ENCODE results near the gene DYNLT3.

Gene DYNLT3

DNA sequence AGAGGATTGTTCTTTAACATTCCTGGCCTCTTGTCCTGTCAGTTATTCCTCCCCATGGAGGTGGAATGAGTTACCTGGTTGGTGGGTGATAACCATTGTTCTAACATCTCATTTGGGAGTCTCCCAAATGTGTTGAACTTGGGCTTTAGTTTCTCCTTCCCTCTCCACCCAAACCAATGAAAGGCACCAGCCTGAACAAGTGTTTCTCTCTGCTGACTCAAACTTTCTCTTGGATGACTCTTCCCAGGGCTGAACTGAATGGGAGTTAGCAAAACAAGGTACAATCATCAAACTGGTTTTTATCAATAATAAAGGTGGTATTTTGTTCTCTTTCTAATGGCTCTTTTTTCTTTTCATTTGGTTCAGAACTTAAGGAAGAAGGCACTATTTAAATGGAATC is 2.7 kb downstream of the DYNLT3 start:
- DNase-seq (ENCODE audit: low read depth in 2 of 2), result no peak

DNA sequence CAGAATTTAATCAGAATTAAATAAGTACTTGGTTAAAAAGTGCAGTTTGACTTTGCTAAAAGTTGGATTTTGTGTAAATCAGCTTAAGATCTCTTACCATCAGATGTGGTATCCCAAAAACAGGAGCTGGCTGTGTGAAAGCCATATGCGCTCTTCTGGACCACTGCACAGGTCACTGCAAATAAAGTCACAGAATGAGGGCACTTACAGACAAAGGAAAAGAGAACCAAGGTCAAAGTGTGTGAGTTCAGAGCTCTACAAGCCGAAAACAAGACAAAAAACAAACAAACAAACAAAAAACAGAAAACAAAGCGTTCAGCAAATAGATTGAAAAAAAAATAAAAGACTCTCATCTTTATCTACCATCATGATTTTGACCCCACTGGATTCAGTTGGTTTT is 6.4 kb downstream of the DYNLT3 start:
- no peak for DNase-seq (ENCODE audit: low read depth in 2 of 2)

DNA sequence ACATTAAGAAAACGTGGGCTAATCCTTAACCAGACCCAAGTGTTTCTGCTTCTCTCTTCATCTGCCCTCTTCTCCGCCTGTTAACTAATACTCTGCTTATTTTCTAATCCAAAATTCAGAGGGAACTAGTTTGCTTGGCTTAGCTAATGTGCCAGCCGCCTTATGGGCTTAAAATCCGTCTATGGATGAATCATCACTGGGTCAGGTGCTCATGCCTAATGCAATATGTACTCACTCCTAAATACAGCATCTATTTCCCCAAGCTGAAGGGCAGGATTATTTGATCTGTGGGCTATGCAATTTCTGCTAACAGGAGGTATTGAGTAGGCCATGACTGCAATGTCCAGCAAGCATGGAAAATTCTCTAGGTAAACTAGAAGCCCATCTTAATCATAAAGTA is 12.4 kb downstream of the DYNLT3 start:
- no peak for DNase-seq (ENCODE audit: low read depth in 2 of 2)

DNA sequence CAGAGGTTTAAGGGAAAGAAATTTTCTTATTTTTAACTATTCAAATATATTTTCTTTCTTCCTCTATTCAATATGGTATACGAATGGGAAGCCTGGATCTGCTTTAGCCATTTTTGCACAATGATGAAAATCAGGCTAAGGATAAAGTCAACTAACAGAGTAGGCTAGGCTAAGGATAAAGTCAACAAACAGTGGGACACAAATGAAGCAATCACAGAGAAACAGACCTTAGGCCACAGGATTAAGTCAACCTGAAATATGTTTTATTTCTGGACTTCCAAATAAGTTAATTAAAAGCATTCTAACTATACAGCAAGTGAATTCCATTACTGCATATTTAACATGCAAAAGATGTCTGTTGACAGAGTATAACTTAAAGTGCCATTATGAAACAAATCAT is 17.0 kb downstream of the DYNLT3 start:
- no peak for DNase-seq (ENCODE audit: low read depth in 2 of 2)

DNA sequence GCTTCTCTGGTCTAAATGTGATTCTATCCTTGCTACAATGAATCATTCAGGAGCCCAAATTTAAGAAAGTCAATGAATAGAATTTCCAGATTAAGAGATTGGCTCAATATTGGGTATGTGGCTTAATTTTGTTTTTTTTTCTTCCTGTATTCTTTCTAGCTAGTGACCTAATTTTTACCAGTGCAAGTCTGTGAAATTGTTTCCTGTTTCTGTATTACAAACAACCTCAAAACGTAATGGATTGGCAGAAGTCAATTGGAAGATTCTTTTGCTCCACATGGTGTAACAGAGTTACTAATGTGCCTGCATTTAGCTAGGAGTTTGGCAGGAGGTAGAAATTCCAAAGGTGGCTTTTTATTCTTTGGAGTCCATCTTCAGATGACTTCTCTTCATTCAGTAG is 17.6 kb downstream of the DYNLT3 start:
- DNase-seq (ENCODE audit: low read depth in 2 of 2), result no peak

DNA sequence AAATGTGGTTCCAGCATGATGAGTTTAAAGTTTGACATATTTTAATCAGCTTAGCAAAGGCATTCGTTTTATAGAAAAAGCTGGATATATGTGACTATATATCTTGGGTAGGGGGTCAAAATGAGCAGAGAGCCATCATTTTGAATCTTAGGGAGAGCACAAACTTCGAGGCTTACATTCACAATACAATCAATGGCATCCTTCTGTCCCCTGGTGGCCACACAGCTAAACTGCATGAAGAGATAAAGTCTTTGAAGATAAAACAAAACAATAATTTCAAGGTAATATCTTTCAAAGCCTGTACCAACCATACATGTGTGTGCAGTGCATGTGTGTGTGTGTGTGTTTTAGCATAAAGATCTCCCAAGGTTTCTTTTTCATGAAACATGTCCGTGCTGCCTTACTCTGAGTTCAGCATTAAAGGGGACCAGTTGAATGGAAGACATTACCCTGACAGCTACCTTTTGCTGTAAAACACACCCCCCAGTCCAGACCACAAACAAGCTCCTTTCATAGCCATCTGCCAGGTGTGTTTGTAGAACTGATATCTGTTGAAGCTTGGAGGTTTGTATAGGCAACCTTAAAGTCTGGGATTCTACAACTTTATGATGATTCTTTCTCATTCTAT is 22.0 kb downstream of the DYNLT3 start:
- DNase-seq (ENCODE audit: low read depth in 2 of 2), result peak; percentile 7 to 16

DNA sequence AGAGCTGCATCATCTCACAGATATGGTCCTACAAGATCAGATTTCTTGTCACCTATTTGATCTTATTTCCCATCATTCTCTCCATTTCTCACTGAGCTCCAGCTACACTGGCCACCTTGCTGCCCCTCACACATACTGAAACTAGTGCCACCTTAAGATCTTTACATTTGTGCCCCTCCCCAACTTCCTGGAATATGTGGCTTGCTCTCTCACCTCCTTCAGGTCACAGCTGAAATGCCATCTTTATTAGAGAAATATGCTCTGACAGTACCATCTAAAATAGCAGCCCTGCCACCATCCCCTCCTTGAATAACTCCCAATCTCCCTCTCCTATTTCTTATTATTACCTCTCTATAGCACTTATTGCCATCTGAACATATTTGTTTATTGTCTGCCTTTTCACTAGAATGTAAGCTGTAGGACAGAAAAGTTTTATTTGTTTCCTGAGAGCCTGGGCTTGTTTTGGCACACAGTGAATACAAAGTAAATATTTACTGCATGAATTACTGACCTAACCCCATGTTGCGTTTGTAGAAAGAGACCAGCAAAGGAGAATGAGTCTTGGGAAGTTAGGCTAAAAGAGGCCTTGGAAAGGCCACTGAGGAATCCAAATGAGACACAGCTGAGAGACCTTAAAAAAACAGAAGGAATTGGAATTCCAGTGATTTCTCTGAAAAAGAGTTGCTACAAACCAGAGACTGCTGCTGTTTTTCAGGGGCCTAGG is 22.7 kb downstream of the DYNLT3 start:
- DNase-seq (ENCODE audit: low read depth in 2 of 2), result no peak

- no peak for DNase-seq (ENCODE audit: low read depth in 2 of 2)
These were observed 26.7 kb downstream of the DYNLT3 start for GRCh38 chrX:37820646-37821045.

DNA sequence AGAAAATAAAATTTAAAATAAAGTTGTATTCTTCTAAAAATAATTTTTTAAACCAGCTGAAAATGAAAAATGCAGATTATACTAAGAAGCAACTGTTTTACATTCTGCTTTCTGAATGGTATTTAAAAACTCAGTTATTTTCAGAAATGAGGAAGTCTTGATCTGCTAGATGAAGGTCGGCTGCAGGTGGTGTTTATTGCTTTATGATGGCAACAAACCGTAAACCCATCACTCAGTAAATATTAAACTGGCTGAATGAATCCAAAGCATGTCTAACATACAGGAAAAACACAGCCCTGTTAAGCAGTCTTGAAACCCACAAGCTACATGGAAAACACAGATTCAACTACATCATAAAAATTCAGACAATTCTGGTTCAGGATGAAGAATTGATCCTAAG is 29.3 kb downstream of the DYNLT3 start:
- DNase-seq (ENCODE audit: low read depth in 2 of 2), result no peak

DNA sequence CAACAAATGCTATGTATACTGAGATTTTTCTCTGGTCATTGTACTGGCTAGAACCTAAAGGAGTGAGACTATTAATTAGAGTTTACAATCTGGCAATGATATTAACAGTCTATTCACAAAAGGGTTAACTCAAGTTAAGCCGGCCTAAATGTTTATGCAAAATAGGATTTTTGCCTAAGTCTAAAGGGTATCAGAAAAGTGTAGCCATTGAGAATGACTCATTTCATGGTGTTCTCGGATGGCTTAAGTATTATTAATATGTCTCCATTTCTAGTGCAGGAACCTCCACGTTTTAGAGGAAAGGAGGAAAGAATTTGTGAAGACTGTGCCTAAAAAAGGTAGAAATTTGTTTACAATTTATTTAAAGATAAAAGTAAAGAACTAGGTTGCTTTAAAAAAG is 29.8 kb downstream of the DYNLT3 start:
- no peak for DNase-seq (ENCODE audit: low read depth in 2 of 2)

GRCh38 chrX:37817176-37817575 is 30.2 kb downstream of the DYNLT3 start:
- no peak for DNase-seq (ENCODE audit: low read depth in 2 of 2)

DNA sequence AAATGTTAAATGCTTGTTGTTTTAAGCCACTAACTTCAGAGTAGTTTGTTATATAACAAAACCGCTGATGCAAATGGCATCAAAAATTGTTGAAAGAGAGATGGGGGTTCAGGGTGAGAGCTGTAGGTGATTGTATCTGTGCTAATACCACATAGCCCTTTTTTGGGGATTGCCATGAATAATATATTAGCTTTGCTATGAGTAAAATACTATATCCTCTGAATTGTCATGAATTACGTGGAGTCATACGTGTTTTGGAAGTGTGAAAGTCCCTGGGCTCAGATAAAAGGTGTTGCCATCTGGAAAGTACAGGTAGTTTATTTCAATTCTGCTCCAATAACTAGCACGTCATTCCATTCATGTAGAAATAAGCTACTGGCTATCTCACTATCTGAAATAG is 30.6 kb downstream of the DYNLT3 start:
- DNase-seq (ENCODE audit: low read depth in 2 of 2), result no peak

DNA sequence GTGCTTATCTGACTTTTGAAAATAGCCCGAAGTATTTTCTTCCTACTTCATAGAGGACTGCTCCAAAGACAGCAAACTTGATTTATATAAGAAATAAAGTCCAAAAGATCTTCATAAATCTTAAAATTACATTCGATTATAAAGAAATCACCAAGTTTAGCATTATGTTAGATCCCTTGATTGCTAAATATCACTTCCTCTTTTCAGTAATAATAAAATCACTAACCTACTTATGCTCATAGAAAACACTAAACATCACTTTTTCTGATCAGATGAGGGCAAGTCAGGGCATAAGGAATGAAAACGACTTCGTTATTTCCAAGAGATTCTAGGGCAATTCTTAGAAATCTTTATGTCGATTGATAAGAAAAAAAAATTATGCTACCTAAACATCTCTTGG is 32.0 kb downstream of the DYNLT3 start:
- no peak for DNase-seq (ENCODE audit: low read depth in 2 of 2)

GRCh38 chrX:37813570-37813969 is 33.8 kb downstream of the DYNLT3 start:
- DNase-seq (ENCODE audit: low read depth in 2 of 2), result no peak

GRCh38 chrX:37812110-37812509 is 35.3 kb downstream of the DYNLT3 start:
- DNase-seq (ENCODE audit: low read depth in 2 of 2), result no peak

GRCh38 chrX:37809970-37810369 is 37.4 kb downstream of the DYNLT3 start:
- DNase-seq (ENCODE audit: low read depth in 2 of 2), result no peak

GRCh38 chrX:37803057-37803456 is 44.3 kb downstream of the DYNLT3 start:
- no peak for DNase-seq (ENCODE audit: low read depth in 2 of 2)

DNA sequence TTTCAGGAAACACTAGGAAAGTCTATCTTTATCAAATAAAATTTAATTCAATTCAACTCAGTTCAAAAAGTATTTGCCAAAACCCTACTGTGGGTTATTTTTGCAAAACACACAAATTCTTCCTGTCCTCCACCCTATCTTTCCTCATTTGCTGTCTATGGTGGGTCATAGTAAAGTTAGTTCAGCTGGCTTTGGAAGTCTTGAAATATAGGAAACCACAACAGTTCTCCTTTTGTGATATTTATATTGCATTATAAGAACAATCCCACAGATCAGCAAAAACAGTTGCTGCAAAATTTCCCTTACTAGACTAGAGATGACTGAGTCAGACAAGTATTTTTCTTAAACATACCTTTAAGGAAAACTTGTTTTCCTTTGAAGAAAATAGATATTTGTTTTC is 45.3 kb downstream of the DYNLT3 start:
- no peak for DNase-seq (ENCODE audit: low read depth in 2 of 2)

GRCh38 chrX:37800717-37801116 is 46.7 kb downstream of the DYNLT3 start:
- DNase-seq (ENCODE audit: low read depth in 2 of 2), result no peak

- no peak for DNase-seq (ENCODE audit: low read depth in 2 of 2)
These were observed 47.4 kb downstream of the DYNLT3 start for GRCh38 chrX:37799936-37800335.

DNA sequence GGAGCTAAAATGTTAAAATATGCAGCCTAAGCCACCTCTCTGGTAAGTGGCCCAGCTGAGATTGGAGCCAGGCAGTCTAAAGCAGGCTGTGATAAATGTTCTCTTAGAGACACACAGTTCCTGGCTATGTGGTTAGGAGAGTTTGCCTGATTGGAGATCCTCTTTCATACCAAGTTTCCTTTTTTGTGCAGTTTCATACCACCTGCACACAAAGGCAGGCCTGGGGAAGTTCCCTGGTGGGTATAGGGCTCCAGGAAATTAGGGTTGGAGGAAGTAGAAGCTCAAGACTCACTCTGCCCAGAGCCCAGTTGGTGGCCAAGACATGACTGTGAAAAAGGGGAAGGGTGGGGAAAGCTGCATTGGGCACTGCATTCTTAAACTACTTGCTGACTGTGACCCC is 50.6 kb downstream of the DYNLT3 start:
- no peak for DNase-seq (ENCODE audit: low read depth in 2 of 2)

GRCh38 chrX:37796310-37796709 is 51.1 kb downstream of the DYNLT3 start:
- DNase-seq (ENCODE audit: low read depth in 2 of 2), result no peak
